SK-N-SH (cell line): ENCODE data around the gene AUTS2. TPM values are rescaled to one million over a fixed set of nuclear protein-coding genes. Genes with fewer than 3 reads are reported as not detected.

ENCODE experiments used
- CTCF ChIA-PET: fragments of 300-600, 350-600 bp; formaldehyde crosslinking; extraction: SDS; loops from one replicate; lab custom pipeline; 2021; lab: Yijun Ruan, JAX
- POLR2A ChIA-PET: fragments of 350-600 bp; sonication (Branson Sonifier 250); formaldehyde crosslinking; extraction: SDS; loops from one replicate; lab custom pipeline; 2020; ENCODE audit warnings: antibody characterized with exemption, inconsistent platforms; lab: Yijun Ruan, JAX
- DNase-seq: peaks from one replicate; pipeline ENCODE4 v3.0.0; 2012
- H2AFZ ChIP-seq: fragments of 200-600 bp; sonication (generic); 2 replicates; pipeline ENCODE4 v1.8.1; 2016; ENCODE audit warnings: antibody characterized with exemption, mild to moderate bottlenecking, low read depth
- H3F3A ChIP-seq: fragments of 200-600 bp; sonication (generic); replicated peaks from 2 replicates; pipeline ENCODE3; 2016; ENCODE audit warnings: antibody characterized with exemption, mild to moderate bottlenecking; ENCODE audit not compliant: insufficient read depth
- H3K27ac ChIP-seq, 2 experiments: fragments of 200-500 bp in 1 of 2; fragments of 200-600 bp in 1 of 2; sonication (Bioruptor generic) in 1 of 2; sonication (generic), shearing (Covaris generic) in 1 of 2; 2 replicates each; pipeline versions ENCODE4 v1.5.1 to v1.6.1; 2014 to 2016; ENCODE audit warnings: low read depth in 2 of 2, inconsistent platforms in 1 of 2, low read length in 1 of 2, mild to moderate bottlenecking in 1 of 2, mixed read lengths in 1 of 2
- H3K27me3 ChIP-seq: fragments of 200-600 bp; sonication (generic), shearing (Covaris generic); 2 replicates; pipeline ENCODE4 v1.6.1; 2016; ENCODE audit warnings: mixed run types; ENCODE audit not compliant: insufficient read depth
- H3K36me3 ChIP-seq, 2 experiments: fragments of 200-500 bp in 1 of 2; fragments of 200-600 bp in 1 of 2; sonication (Bioruptor generic) in 1 of 2; sonication (generic) in 1 of 2; replicated peaks in 1 of 2; 2 replicates each; pipeline versions ENCODE3 to v1.5.1; 2014 to 2016; ENCODE audit warnings: low read length in 1 of 2, mild to moderate bottlenecking in 1 of 2; ENCODE audit not compliant: insufficient read depth in 2 of 2, control insufficient read depth in 1 of 2
- H3K4me1 ChIP-seq, 2 experiments: fragments of 200-500 bp in 1 of 2; fragments of 200-600 bp in 1 of 2; sonication (Bioruptor generic) in 1 of 2; sonication (generic), shearing (Covaris generic) in 1 of 2; 2 replicates each; pipeline versions ENCODE4 v1.5.1 to v1.6.1; 2014 to 2016; ENCODE audit warnings: low read depth in 1 of 2, low read length in 1 of 2, mixed run types in 1 of 2; ENCODE audit not compliant: insufficient read depth in 2 of 2, control insufficient read depth in 1 of 2
- H3K4me2 ChIP-seq: fragments of 200-600 bp; sonication (generic), shearing (Covaris generic); 2 replicates; pipeline ENCODE4 v1.6.1; 2017; ENCODE audit warnings: mixed run types
- H3K4me3 ChIP-seq, 2 experiments: fragments of 200-500 bp in 1 of 2; fragments of 200-600 bp in 1 of 2; sonication (Bioruptor generic) in 1 of 2; sonication (generic), shearing (Covaris generic) in 1 of 2; 2 replicates each; pipeline versions ENCODE4 v1.5.1 to v1.8.1; 2014 to 2016; ENCODE audit warnings: low read depth in 2 of 2, inconsistent platforms in 1 of 2, low read length in 1 of 2, mild to moderate bottlenecking in 1 of 2, mixed read lengths in 1 of 2, moderate library complexity in 1 of 2
- H3K79me2 ChIP-seq: fragments of 200-600 bp; sonication (generic); 2 replicates; pipeline ENCODE4 v1.8.1; 2017; ENCODE audit warnings: mild to moderate bottlenecking; ENCODE audit not compliant: insufficient read depth
- H3K9ac ChIP-seq: fragments of 200-600 bp; sonication (generic); 2 replicates; pipeline ENCODE4 v1.6.1; 2017; ENCODE audit warnings: mixed run types
- H3K9me2 ChIP-seq: fragments of 200-600 bp; sonication (generic); 2 replicates; pipeline ENCODE4 v1.6.1; 2017; ENCODE audit warnings: mixed run types
- H3K9me3 ChIP-seq: fragments of 200-600 bp; sonication (generic); 2 replicates; pipeline ENCODE4 v1.6.1; 2017; ENCODE audit warnings: mixed run types, mild to moderate bottlenecking, moderate library complexity
- H4K20me1 ChIP-seq: fragments of 200-600 bp; sonication (generic); 2 replicates; pipeline ENCODE4 v1.6.1; 2017; ENCODE audit warnings: mild to moderate bottlenecking, mixed run types; ENCODE audit not compliant: insufficient read depth
- ELF1 ChIP-seq: IDR thresholded peaks from 2 replicates; pipeline ENCODE4 v1.4.0; 2012
- EP300 ChIP-seq, 2 experiments: IDR thresholded peaks; 2 replicates each; pipeline versions ENCODE4 v1.4.0 to v1.6.1; 2012; ENCODE audit warnings: borderline replicate concordance in 1 of 2, low read depth in 1 of 2, low read length in 1 of 2
- FOSL2 ChIP-seq: IDR thresholded peaks from 2 replicates; pipeline ENCODE4 v1.4.0; 2012; ENCODE audit warnings: low read depth, mild to moderate bottlenecking, moderate library complexity, borderline replicate concordance
- FOXJ3 ChIP-seq: sonication (generic); formaldehyde crosslinking; IDR thresholded peaks from 2 replicates; pipeline ENCODE4 v1.5.1; 2020; ENCODE audit warnings: mild to moderate bottlenecking, missing genetic modification reagents
- FOXM1 ChIP-seq: IDR thresholded peaks from 2 replicates; pipeline ENCODE4 v1.4.0; 2012; ENCODE audit warnings: low read depth, mild to moderate bottlenecking
- GABPA ChIP-seq: IDR thresholded peaks from 2 replicates; pipeline ENCODE4 v1.4.0; 2012; ENCODE audit warnings: low read depth, mild to moderate bottlenecking
- GATA2 ChIP-seq: sonication (generic); formaldehyde crosslinking; IDR thresholded peaks from 2 replicates; pipeline ENCODE4 v1.5.0; 2020; ENCODE audit warnings: mild to moderate bottlenecking, missing genetic modification reagents
- RFX5 ChIP-seq: IDR thresholded peaks from 2 replicates; pipeline ENCODE4 v1.6.1; 2012; ENCODE audit warnings: mild to moderate bottlenecking, improper control_type of control experiment, low read length
- SIN3A ChIP-seq: IDR thresholded peaks from 2 replicates; pipeline ENCODE4 v1.6.1; 2012; ENCODE audit warnings: low read depth, mild to moderate bottlenecking, low read length, moderate library complexity, borderline replicate concordance
- SMC3 ChIP-seq: IDR thresholded peaks from 2 replicates; pipeline ENCODE4 v1.6.1; 2012; ENCODE audit warnings: low read depth, low read length, improper control_type of control experiment
- TAF1 ChIP-seq: IDR thresholded peaks from 2 replicates; pipeline ENCODE4 v1.6.1; 2012; ENCODE audit warnings: low read depth, mild to moderate bottlenecking, low read length, moderate library complexity, borderline replicate concordance
- TCF12 ChIP-seq: IDR thresholded peaks from 2 replicates; pipeline ENCODE4 v1.4.0; 2012
- WGBS: methylation state at CpG from one replicate; pipeline ENCODE4 v1.1.6; 2017; ENCODE audit warnings: low lambda C conversion rate; 5-methylcytosine and 5-hydroxymethylcytosine counted together
- polyA plus RNA-seq, 3 experiments: library from polyadenylated mRNA; depleted of rRNA; stranded (reverse); fragments of >200 nt; gene quantifications; 2 replicates each; pipeline ENCODE4 v1.2.3, GENCODE V29; 2012
- TF ChIP-seq, protein P1 (sequence below): fragments of 200-600 bp; sonication (generic); IDR thresholded peaks from 2 replicates; pipeline ENCODE4 v1.6.1; 2017; ENCODE audit warnings: antibody characterized with exemption, mild to moderate bottlenecking, moderate library complexity
- TF ChIP-seq, protein P2 (sequence below): IDR thresholded peaks from 2 replicates; pipeline ENCODE4 v1.4.0; 2012; ENCODE audit warnings: low read depth
- TF ChIP-seq, protein P3 (sequence below): fragments of 150-350 bp; IDR thresholded peaks from 2 replicates; pipeline ENCODE4 v1.6.1; 2017; ENCODE audit warnings: antibody characterized with exemption, low read length, low read depth, borderline replicate concordance
- TF ChIP-seq, protein P4 (sequence below): IDR thresholded peaks from 2 replicates; pipeline ENCODE4; 2012
- TF ChIP-seq, protein P5 (sequence below): IDR thresholded peaks from 2 replicates; pipeline ENCODE4 v1.4.0; 2012; ENCODE audit warnings: low read depth, borderline replicate concordance
- TF ChIP-seq, protein P6 (sequence below): IDR thresholded peaks from 2 replicates; pipeline ENCODE4 v1.4.0; 2012; ENCODE audit warnings: low read depth, borderline replicate concordance

The AUTS2 gene
- polyA plus RNA-seq, 1 of the 3 experiments (the other 2 are of a cell fraction): 15.6 TPM

DNA sequence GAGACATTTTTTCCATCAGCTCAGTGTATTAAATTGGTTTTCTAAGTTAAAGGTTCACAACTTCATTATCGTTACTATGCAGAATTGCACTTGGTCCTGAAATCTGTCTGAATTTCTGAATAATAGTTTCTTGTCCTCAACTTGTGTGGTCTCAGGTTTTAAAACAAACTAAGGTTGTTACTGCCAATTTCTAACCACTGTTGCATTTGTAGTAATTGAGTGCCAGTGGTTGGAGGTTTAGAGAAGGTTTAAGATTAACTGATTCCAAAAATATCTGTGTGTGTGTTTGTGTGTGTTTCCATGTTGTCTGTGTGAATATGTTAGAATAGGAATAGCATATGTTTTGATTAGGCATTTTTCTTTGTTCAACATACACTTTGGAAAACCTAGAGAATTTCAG, 395.9 kb downstream of the AUTS2 start:
- DNase-seq: no peak
- CTCF ChIA-PET: interaction anchor here (1.1 kb wide), 1 partner anchor 26 kb away, joined by 3 read pairs; no protein-coding TSS in a partner anchor

DNA sequence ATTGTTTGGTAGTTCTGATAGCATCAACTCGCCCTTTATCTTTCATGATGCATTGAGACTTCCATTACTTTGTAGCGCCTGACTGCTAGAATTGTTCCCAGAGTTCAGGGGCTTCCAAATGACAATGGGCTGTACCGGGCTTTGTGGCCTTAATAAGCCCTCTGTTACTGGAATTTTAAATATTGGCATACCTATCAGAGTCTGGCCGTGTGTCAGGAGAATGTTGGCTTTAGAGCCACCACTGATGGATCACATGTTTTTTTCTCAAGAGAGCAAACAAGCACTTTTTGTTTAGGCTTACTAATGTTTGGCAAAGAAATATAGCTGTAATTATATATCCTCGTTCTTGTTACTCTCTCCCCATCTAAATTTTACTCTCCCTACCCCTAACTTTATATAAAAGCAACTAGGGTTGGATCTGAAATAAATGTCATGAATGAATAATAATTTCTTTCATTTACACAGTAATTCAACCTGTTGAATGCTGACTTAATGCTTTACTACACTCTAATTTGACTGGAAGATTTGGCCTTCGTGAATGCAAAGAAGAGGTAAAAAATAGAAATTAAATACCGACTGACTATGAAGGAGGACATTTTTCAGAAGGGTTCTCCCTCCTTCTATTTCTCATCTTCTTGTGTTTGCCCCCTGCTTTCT, 396.7 kb downstream of the AUTS2 start:
- H3K9me2 ChIP-seq: no peaks in the 10 kb centered on the region
- POLR2A ChIA-PET: no interaction called here
- no peaks in the 10 kb centered on the region for H3K36me3 ChIP-seq
- H3F3A ChIP-seq: no peaks in the 10 kb centered on the region
- CTCF ChIA-PET: no interaction called here
- H3K4me1 ChIP-seq: peaks cover 9 to 13% of the 10 kb centered on the region in 2 experiments; a peak in 2 of 4 replicates
- H3K27me3 ChIP-seq: no peaks in the 10 kb centered on the region
- H3K27ac ChIP-seq: no peak overlapping the region
- WGBS: 88% methylated on average over 7 of the region's 7 CpGs
- H3K9ac ChIP-seq: no peak overlapping the region
- no peak overlapping the region for H3K4me2 ChIP-seq
- no peaks in the 10 kb centered on the region for H3K79me2 ChIP-seq
- H3K9me3 ChIP-seq: no peaks in the 10 kb centered on the region
- no peak overlapping the region for H2AFZ ChIP-seq
- peaks cover 3% of the 10 kb centered on the region for H4K20me1 ChIP-seq
- no peak for DNase-seq
- no peak overlapping the region for H3K4me3 ChIP-seq
- TF ChIP-seq FOXJ3 (CRISPR knock-in tag): no peak
- no peak for TF ChIP-seq SMC3
- TF ChIP-seq FOXM1: no peak
- no peak for TF ChIP-seq EP300 (IDR thresholded peaks at IDR 0.05; ENCODE audit: borderline replicate concordance in 1 of 2, low read depth in 1 of 2, low read length in 1 of 2)
- no peak for TF ChIP-seq TCF12
- no peak for TF ChIP-seq SIN3A
- TF ChIP-seq ELF1: no peak
- TF ChIP-seq GATA2 (CRISPR knock-in tag): no peak
- TF ChIP-seq, protein P1, sequence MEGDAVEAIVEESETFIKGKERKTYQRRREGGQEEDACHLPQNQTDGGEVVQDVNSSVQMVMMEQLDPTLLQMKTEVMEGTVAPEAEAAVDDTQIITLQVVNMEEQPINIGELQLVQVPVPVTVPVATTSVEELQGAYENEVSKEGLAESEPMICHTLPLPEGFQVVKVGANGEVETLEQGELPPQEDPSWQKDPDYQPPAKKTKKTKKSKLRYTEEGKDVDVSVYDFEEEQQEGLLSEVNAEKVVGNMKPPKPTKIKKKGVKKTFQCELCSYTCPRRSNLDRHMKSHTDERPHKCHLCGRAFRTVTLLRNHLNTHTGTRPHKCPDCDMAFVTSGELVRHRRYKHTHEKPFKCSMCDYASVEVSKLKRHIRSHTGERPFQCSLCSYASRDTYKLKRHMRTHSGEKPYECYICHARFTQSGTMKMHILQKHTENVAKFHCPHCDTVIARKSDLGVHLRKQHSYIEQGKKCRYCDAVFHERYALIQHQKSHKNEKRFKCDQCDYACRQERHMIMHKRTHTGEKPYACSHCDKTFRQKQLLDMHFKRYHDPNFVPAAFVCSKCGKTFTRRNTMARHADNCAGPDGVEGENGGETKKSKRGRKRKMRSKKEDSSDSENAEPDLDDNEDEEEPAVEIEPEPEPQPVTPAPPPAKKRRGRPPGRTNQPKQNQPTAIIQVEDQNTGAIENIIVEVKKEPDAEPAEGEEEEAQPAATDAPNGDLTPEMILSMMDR: no peak
- no peak for TF ChIP-seq FOSL2
- no peak for TF ChIP-seq TAF1
- TF ChIP-seq, protein P2, sequence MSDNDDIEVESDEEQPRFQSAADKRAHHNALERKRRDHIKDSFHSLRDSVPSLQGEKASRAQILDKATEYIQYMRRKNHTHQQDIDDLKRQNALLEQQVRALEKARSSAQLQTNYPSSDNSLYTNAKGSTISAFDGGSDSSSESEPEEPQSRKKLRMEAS: no peak
- TF ChIP-seq GABPA: no peak
- TF ChIP-seq, protein P3, sequence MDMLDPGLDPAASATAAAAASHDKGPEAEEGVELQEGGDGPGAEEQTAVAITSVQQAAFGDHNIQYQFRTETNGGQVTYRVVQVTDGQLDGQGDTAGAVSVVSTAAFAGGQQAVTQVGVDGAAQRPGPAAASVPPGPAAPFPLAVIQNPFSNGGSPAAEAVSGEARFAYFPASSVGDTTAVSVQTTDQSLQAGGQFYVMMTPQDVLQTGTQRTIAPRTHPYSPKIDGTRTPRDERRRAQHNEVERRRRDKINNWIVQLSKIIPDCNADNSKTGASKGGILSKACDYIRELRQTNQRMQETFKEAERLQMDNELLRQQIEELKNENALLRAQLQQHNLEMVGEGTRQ: no peak
- TF ChIP-seq RFX5: no peak
- TF ChIP-seq, protein P4, sequence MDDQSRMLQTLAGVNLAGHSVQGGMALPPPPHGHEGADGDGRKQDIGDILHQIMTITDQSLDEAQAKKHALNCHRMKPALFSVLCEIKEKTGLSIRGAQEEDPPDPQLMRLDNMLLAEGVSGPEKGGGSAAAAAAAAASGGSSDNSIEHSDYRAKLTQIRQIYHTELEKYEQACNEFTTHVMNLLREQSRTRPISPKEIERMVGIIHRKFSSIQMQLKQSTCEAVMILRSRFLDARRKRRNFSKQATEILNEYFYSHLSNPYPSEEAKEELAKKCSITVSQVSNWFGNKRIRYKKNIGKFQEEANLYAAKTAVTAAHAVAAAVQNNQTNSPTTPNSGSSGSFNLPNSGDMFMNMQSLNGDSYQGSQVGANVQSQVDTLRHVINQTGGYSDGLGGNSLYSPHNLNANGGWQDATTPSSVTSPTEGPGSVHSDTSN: no peak

More for the DNA sequence above, 395.9 kb downstream of the AUTS2 start:
- WGBS: 95% methylated on average over 1 of the region's 1 CpG
- POLR2A ChIA-PET: no interaction called here
- H4K20me1 ChIP-seq: peaks cover 5% of the 10 kb centered on the region
- H3K9ac ChIP-seq: no peak overlapping the region
- H3K36me3 ChIP-seq: no peaks in the 10 kb centered on the region
- H3K9me3 ChIP-seq: no peaks in the 10 kb centered on the region
- H3K4me3 ChIP-seq: no peak overlapping the region
- H3K27me3 ChIP-seq: no peaks in the 10 kb centered on the region
- peaks cover 5 to 11% of the 10 kb centered on the region in 2 experiments; a peak in 2 of 4 replicates for H3K4me1 ChIP-seq
- no peak overlapping the region for H3K27ac ChIP-seq
- TF ChIP-seq, protein P5, sequence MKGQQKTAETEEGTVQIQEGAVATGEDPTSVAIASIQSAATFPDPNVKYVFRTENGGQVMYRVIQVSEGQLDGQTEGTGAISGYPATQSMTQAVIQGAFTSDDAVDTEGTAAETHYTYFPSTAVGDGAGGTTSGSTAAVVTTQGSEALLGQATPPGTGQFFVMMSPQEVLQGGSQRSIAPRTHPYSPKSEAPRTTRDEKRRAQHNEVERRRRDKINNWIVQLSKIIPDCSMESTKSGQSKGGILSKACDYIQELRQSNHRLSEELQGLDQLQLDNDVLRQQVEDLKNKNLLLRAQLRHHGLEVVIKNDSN: no peak
- TF ChIP-seq, protein P6, sequence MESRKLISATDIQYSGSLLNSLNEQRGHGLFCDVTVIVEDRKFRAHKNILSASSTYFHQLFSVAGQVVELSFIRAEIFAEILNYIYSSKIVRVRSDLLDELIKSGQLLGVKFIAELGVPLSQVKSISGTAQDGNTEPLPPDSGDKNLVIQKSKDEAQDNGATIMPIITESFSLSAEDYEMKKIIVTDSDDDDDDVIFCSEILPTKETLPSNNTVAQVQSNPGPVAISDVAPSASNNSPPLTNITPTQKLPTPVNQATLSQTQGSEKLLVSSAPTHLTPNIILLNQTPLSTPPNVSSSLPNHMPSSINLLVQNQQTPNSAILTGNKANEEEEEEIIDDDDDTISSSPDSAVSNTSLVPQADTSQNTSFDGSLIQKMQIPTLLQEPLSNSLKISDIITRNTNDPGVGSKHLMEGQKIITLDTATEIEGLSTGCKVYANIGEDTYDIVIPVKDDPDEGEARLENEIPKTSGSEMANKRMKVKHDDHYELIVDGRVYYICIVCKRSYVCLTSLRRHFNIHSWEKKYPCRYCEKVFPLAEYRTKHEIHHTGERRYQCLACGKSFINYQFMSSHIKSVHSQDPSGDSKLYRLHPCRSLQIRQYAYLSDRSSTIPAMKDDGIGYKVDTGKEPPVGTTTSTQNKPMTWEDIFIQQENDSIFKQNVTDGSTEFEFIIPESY: no peak
- TF ChIP-seq SIN3A (no peak), SMC3 (no peak)
- TF ChIP-seq, all 33 proteins: peak for 0
- H2AFZ ChIP-seq: no peak overlapping the region
- no peak overlapping the region for H3K4me2 ChIP-seq
- no peaks in the 10 kb centered on the region for H3F3A ChIP-seq
- H3K79me2 ChIP-seq: no peaks in the 10 kb centered on the region
- no peaks in the 10 kb centered on the region for H3K9me2 ChIP-seq
